Uterus (tissue), 4 donors: ENCODE measurements around the gene TTLL6. TPM values are rescaled to one million over a fixed set of nuclear protein-coding genes. Genes with fewer than 3 reads are reported as not detected.

ENCODE experiments used
- DNase-seq, 2 donors: peaks; one replicate each; pipeline ENCODE4 v3.0.0-alpha.2; 2019 to 2020
- H3K27ac ChIP-seq, 2 donors: fragments of 200-600 bp; sonication (generic); 1 replicate in 1 of 2; 2 replicates in 1 of 2; pipeline ENCODE4 v1.5.1; 2016 to 2018
- H3K27me3 ChIP-seq, 2 donors: fragments of 200-600 bp; sonication (generic); one replicate each; pipeline ENCODE4 v1.5.1; 2018 to 2019; ENCODE audit warnings: control low read depth in 1 of 2
- H3K36me3 ChIP-seq, 2 donors: fragments of 200-600 bp; sonication (generic); one replicate each; pipeline ENCODE4 v1.5.1; 2019; ENCODE audit warnings: control low read depth in 1 of 2
- H3K4me1 ChIP-seq, 2 donors: fragments of 200-600 bp; sonication (generic); one replicate each; pipeline ENCODE4 v1.5.1; 2018 to 2019; ENCODE audit warnings: control low read depth in 1 of 2
- H3K4me3 ChIP-seq, 2 donors: fragments of 200-600 bp; sonication (generic); 1 replicate in 1 of 2; 2 replicates in 1 of 2; pipeline ENCODE4 v1.5.1; 2018 to 2019; ENCODE audit warnings: mild to moderate bottlenecking in 1 of 2
- H3K9me3 ChIP-seq, 2 donors: fragments of 200-600 bp; sonication (generic); one replicate each; pipeline ENCODE4 v1.5.1; 2019; ENCODE audit warnings: control low read depth in 1 of 2
- CTCF ChIP-seq, 4 experiments: fragments of 200-600 bp in 2 of 4; fragments of 450-650 bp in 2 of 4; sonication (generic) in 2 of 4; IDR thresholded peaks; one replicate each; pipeline ENCODE4 v1.5.1; 2016 to 2019; ENCODE audit warnings: antibody characterized with exemption in 4 of 4, mild to moderate bottlenecking in 2 of 4, moderate library complexity in 1 of 4
- POLR2A ChIP-seq, 2 donors: fragments of 450-650 bp; IDR thresholded peaks; one replicate each; pipeline ENCODE4 v1.6.1; 2016; ENCODE audit warnings: antibody characterized with exemption in 2 of 2, mild to moderate bottlenecking in 1 of 2, moderate library complexity in 1 of 2
- intact Hi-C: fragments of 100-400 bp; cut with DNase I; formaldehyde crosslinking; loops from one replicate; pipeline ENCODE4 v1.15.1; 2023; ENCODE audit warnings: low total_unique reads
- total RNA-seq, 4 donors: library from RNA; depleted of rRNA in 3 of 4; stranded (reverse); fragments of >200 nt in 3 of 4; gene quantifications; one replicate each; pipeline versions ENCODE4 v1.1.0 to v1.2.4, GENCODE V29; 2014 to 2023
- donor health status: DM: yes; HTN: yes; CAD: no.

TTLL6 gene
- total RNA-seq, 4 donors from 2014 or later, result 0.41 to 0.91 TPM; not detected in 2

GRCh38 chr17:48726916-48727286, 90.1 kb downstream of the TTLL6 start:
- intact Hi-C loops, result no loop called here

DNA sequence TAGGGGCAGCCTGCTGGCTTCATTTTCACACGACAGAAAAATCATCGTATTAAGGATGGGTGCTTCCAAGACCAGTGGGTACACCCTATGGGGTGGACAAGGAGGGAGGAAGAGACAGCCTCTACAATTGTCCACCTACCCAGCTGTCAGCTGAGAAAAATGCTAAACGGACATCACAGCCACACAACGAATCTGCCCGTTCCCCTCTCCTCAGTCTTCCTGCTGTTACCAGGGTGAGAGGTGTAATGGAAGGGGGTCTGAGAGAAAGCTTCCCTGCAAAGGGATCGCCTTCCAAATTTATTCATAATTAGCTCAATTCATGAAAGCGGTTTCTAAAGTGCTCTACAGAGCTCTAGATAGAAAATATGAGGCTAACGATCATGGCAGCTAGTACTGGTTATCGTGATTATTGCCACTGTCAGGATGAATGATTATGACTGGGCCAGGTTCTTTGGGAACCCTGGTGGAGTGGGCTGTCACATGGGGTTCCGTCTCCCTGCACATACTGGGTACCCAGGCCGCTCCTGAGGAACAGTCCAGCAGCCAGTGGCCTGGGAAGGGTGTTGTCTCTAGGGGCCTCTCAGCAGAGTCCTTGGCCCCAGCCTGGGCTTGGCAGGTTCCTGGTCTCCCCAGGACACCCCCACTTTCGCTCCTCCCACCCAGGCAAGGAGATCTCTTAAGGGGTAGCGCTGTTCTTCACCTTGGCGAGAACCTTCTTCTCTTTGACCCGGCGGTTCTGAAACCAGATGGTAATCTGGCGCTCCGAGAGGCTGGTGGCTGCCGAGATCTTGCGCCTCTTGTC, 90.7 kb downstream of the TTLL6 start:
- TF ChIP-seq POLR2A (IDR thresholded peaks at IDR 0.05), result no peak
- TF ChIP-seq CTCF (IDR thresholded peaks at IDR 0.05), result no peak
- no peak overlapping the region for H3K27ac ChIP-seq
- no peak for DNase-seq
- intact Hi-C loops, result no loop called here
- no peaks in the 10 kb centered on the region for H3K36me3 ChIP-seq
- H3K9me3 ChIP-seq, result no peaks in the 10 kb centered on the region
- peaks cover 29 to 92% of the 10 kb centered on the region in 2 donors for H3K27me3 ChIP-seq
- no peaks in the 10 kb centered on the region for H3K4me1 ChIP-seq
- no peak overlapping the region for H3K4me3 ChIP-seq

More at GRCh38 chr17:48726916-48727286, 90.1 kb downstream of the TTLL6 start:
- Histone ChIP-seq H3K4me1 (no peaks in the 10 kb centered on the region), H3K27ac (no peak overlapping the region), H3K36me3 (no peaks in the 10 kb centered on the region), H3K27me3 (peaks cover 29 to 89% of the 10 kb centered on the region in 2 donors), H3K9me3 (no peaks in the 10 kb centered on the region), H3K4me3 (no peak overlapping the region)
- DNase-seq, result no peak
- TF ChIP-seq POLR2A (IDR thresholded peaks at IDR 0.05), result no peak
- TF ChIP-seq CTCF (IDR thresholded peaks at IDR 0.05), result no peak

- H3K4me1 ChIP-seq, result no peaks in the 10 kb centered on the region
- intact Hi-C loops, result no loop called here
- no peak for TF ChIP-seq POLR2A (IDR thresholded peaks at IDR 0.05)
- TF ChIP-seq CTCF (IDR thresholded peaks at IDR 0.05), result no peak
- no peak overlapping the region for H3K4me3 ChIP-seq
- no peaks in the 10 kb centered on the region for H3K9me3 ChIP-seq
- DNase-seq, result no peak
- no peak overlapping the region for H3K27ac ChIP-seq
- H3K36me3 ChIP-seq, result no peaks in the 10 kb centered on the region
- H3K27me3 ChIP-seq, result peaks cover 33 to 96% of the 10 kb centered on the region in 2 donors
These were observed 91.6 kb downstream of the TTLL6 start for GRCh38 chr17:48725288-48726064.

DNA sequence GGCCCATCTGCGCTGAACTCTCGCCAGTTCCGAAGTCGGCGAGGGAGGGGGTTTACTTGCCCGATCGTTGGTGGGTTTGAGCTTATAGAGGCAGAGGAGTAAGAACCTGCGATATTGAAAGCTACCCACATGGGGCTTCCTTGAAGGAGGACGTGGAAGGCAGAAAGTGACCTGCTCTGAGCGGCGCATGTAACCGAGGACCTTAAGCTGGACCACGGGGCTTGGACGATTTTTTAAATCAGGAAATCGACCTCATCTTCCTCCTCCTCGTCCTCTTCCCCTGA, 92.1 kb downstream of the TTLL6 start:
- no peaks in the 10 kb centered on the region for H3K9me3 ChIP-seq
- no peak for TF ChIP-seq POLR2A (IDR thresholded peaks at IDR 0.05)
- TF ChIP-seq CTCF (IDR thresholded peaks at IDR 0.05), result no peak
- no peak overlapping the region for H3K27ac ChIP-seq
- intact Hi-C loops, result no loop called here
- no peaks in the 10 kb centered on the region for H3K4me1 ChIP-seq
- H3K36me3 ChIP-seq, result no peaks in the 10 kb centered on the region
- no peak overlapping the region for H3K4me3 ChIP-seq
- H3K27me3 ChIP-seq, result peaks cover 39 to 96% of the 10 kb centered on the region in 2 donors
- DNase-seq, result no peak
